HCT116 (cell line): ENCODE measurements around the gene PRXL2C. TPM values are rescaled to one million over a fixed set of nuclear protein-coding genes. Genes with fewer than 3 reads are reported as not detected.

ENCODE experiments used
- ATAC-seq: fragments of 200-7000 bp; cut with Tn5 transposase; 2 replicates; pipeline ENCODE4 v1.9.1; 2020; ENCODE audit warnings: mild to moderate bottlenecking, moderate library complexity
- BruUV-seq: library from RNA; stranded (reverse); fragments of 400-500 nt; replicated peaks from 2 replicates; lab custom pipeline; 2021; lab: Mats Ljungman, UMichigan
- CTCF ChIA-PET: fragments of 300-600 bp; sonication (Branson Sonifier 250); formaldehyde crosslinking; loops from one replicate; lab custom pipeline; 2021; ENCODE audit warnings: antibody characterized with exemption; lab: Charles Lee
- POLR2A ChIA-PET: fragments of 300-600, 350-600 bp; sonication (Branson Sonifier 250); formaldehyde crosslinking; loops from one replicate; lab custom pipeline; 2021; ENCODE audit warnings: antibody characterized with exemption; lab: Charles Lee
- RAD21 ChIA-PET, 2 experiments: fragments of 300-600 bp; sonication (Branson Sonifier 250); formaldehyde crosslinking; loops; one replicate each; lab custom pipeline; 2023; ENCODE audit warnings: low total read pairs in 2 of 2; ENCODE audit not compliant: uncharacterized antibody in 2 of 2, unreplicated experiment in 2 of 2, low non-redundant PET in 1 of 2; lab: Charles Lee
- DNase-seq: peaks from one replicate; pipeline ENCODE4 v3.0.0-alpha.2; 2010; ENCODE audit warnings: low read depth, low spot score
- H2AFZ ChIP-seq: fragments of 200-600 bp; shearing (Covaris generic), sonication (generic); 2 replicates; pipeline ENCODE4 v1.6.1; 2017; ENCODE audit warnings: low read depth, mixed run types, mixed read lengths, antibody characterized with exemption, low read length; ENCODE audit not compliant: poor library complexity, severe bottlenecking
- H3K27ac ChIP-seq: 2 replicates; pipeline ENCODE4 v1.5.1; 2012; ENCODE audit warnings: low read depth, low read length
- H3K27me3 ChIP-seq: fragments of 200-600 bp; sonication (generic); 2 replicates; pipeline ENCODE4 v1.6.1; 2016; ENCODE audit warnings: mixed run types, low read length, mixed read lengths; ENCODE audit not compliant: insufficient read depth
- H3K36me3 ChIP-seq, 2 experiments: fragments of 200-500 bp in 1 of 2; fragments of 200-600 bp in 1 of 2; sonication (Bioruptor generic) in 1 of 2; sonication (generic) in 1 of 2; 2 replicates each; pipeline versions ENCODE4 v1.5.1 to v1.6.1; 2014 to 2016; ENCODE audit warnings: low read length in 2 of 2, inconsistent platforms in 1 of 2, mixed read lengths in 1 of 2, mixed run types in 1 of 2; ENCODE audit not compliant: insufficient read depth in 2 of 2, control insufficient read depth in 1 of 2
- H3K4me1 ChIP-seq, 2 experiments: fragments of 200-600 bp in 1 of 2; sonication (generic) in 1 of 2; 2 replicates each; pipeline versions ENCODE4 v1.5.1 to v1.6.1; 2012 to 2017; ENCODE audit warnings: low read length in 2 of 2, inconsistent platforms in 1 of 2, mild to moderate bottlenecking in 1 of 2, mixed read lengths in 1 of 2, mixed run types in 1 of 2, moderate library complexity in 1 of 2; ENCODE audit not compliant: insufficient read depth in 2 of 2, control insufficient read depth in 1 of 2
- H3K4me2 ChIP-seq: fragments of 200-600 bp; sonication (generic); 2 replicates; pipeline ENCODE4 v1.6.1; 2017; ENCODE audit warnings: mixed run types, low read length, mixed read lengths
- H3K4me3 ChIP-seq, 2 experiments: fragments of 200-600 bp in 1 of 2; sonication (generic) in 1 of 2; replicated peaks in 1 of 2; 2 replicates each; pipeline ENCODE4 v1.5.1; 2011 to 2016; ENCODE audit warnings: low read length in 2 of 2, control low read depth in 1 of 2, low read depth in 1 of 2, mild to moderate bottlenecking in 1 of 2, mixed read lengths in 1 of 2, mixed run types in 1 of 2
- H3K79me2 ChIP-seq: fragments of 200-600 bp; sonication (generic); 2 replicates; pipeline ENCODE4 v1.6.1; 2017; ENCODE audit warnings: mild to moderate bottlenecking, mixed run types, low read length, moderate library complexity, mixed read lengths; ENCODE audit not compliant: insufficient read depth
- H3K9ac ChIP-seq: fragments of 200-600 bp; sonication (generic); 2 replicates; pipeline ENCODE4 v1.6.1; 2016; ENCODE audit warnings: low read length, mixed read lengths
- H3K9me2 ChIP-seq: fragments of 200-600 bp; sonication (generic), shearing (Covaris generic); 2 replicates; pipeline ENCODE4 v1.6.1; 2017; ENCODE audit warnings: mixed run types, mild to moderate bottlenecking, moderate library complexity; ENCODE audit not compliant: insufficient read depth
- H3K9me3 ChIP-seq, 2 experiments: fragments of 200-500 bp in 1 of 2; fragments of 200-600 bp in 1 of 2; sonication (Bioruptor generic) in 1 of 2; sonication (generic) in 1 of 2; 2 replicates each; pipeline ENCODE4 v1.6.1; 2014 to 2017; ENCODE audit warnings: low read length in 2 of 2, mixed read lengths in 2 of 2, inconsistent platforms in 1 of 2, low read depth in 1 of 2, mild to moderate bottlenecking in 1 of 2, mixed run types in 1 of 2, moderate library complexity in 1 of 2; ENCODE audit not compliant: control insufficient read depth in 1 of 2, insufficient read depth in 1 of 2
- H4K20me1 ChIP-seq: fragments of 200-600 bp; sonication (generic), shearing (Covaris generic); 2 replicates; pipeline ENCODE4 v1.6.1; 2017; ENCODE audit warnings: mixed run types, mild to moderate bottlenecking, moderate library complexity; ENCODE audit not compliant: insufficient read depth
- ATF3 ChIP-seq: IDR thresholded peaks from 2 replicates; pipeline ENCODE4 v1.6.1; 2012
- CEBPB ChIP-seq: IDR thresholded peaks from 2 replicates; pipeline ENCODE4 v1.6.1; 2012; ENCODE audit warnings: low read depth
- EGR1 ChIP-seq: IDR thresholded peaks from 2 replicates; pipeline ENCODE4 v1.6.1; 2012; ENCODE audit warnings: low read depth
- EZH2 ChIP-seq: fragments of 200-600 bp; sonication (generic); IDR thresholded peaks from 2 replicates; pipeline ENCODE4 v1.6.1; 2017; ENCODE audit warnings: antibody characterized with exemption, mixed run types
- POLR2A ChIP-seq: IDR thresholded peaks from 2 replicates; pipeline ENCODE4 v1.7.0; 2011; ENCODE audit warnings: borderline replicate concordance; ENCODE audit not compliant: insufficient read depth, insufficient read length; ENCODE audit errors: extremely low read depth
- POLR2AphosphoS5 ChIP-seq: IDR thresholded peaks from 2 replicates; pipeline ENCODE4 v1.6.1; 2011; ENCODE audit warnings: mild to moderate bottlenecking, low read depth, low read length, moderate library complexity
- SIN3A ChIP-seq: IDR thresholded peaks from 2 replicates; pipeline ENCODE4 v1.6.1; 2012; ENCODE audit warnings: low read depth
- SP1 ChIP-seq: IDR thresholded peaks from 2 replicates; pipeline ENCODE4 v1.6.1; 2012; ENCODE audit warnings: low read depth
- SRF ChIP-seq: IDR thresholded peaks from 2 replicates; pipeline ENCODE4 v1.6.1; 2012; ENCODE audit warnings: low read depth
- YY1 ChIP-seq: IDR thresholded peaks from 2 replicates; pipeline ENCODE4 v1.6.1; 2011; ENCODE audit warnings: low read length, low read depth, moderate library complexity, mild to moderate bottlenecking; ENCODE audit not compliant: insufficient replicate concordance; ENCODE audit errors: extremely low read depth
- ZBTB33 ChIP-seq: IDR thresholded peaks from 2 replicates; pipeline ENCODE4 v1.6.1; 2011; ENCODE audit warnings: mild to moderate bottlenecking, low read length, moderate library complexity; ENCODE audit not compliant: insufficient replicate concordance; ENCODE audit errors: extremely low read depth
- ZFX ChIP-seq: fragments of 450-650 bp; IDR thresholded peaks from 2 replicates; pipeline ENCODE4 v1.6.1; 2017
- ZNF274 ChIP-seq: fragments of 200-500 bp; sonication (Bioruptor generic); IDR thresholded peaks from 2 replicates; pipeline ENCODE4 v1.6.1; 2014; ENCODE audit warnings: mild to moderate bottlenecking, low read depth, low read length, inconsistent platforms
- intact Hi-C: fragments of 100-400 bp; cut with micrococcal nuclease; formaldehyde crosslinking; loops from 2 replicates; pipeline ENCODE4 v1.10.0; 2022
- total RNA-seq: library from RNA; stranded (reverse); gene quantifications from one replicate; pipeline ENCODE4 v1.2.1, GENCODE V29; 2021; ENCODE audit not compliant: unreplicated experiment

The PRXL2C gene
- total RNA-seq, 1 experiment from 2014 or later, result 10.4 TPM

- peak overlapping the region; percentile 73; the same call in 1 of the 2 replicates for H3K27ac ChIP-seq
- H3K9me2 ChIP-seq, result no peaks in the 10 kb centered on the region
- intact Hi-C loops, result no loop called here
- H4K20me1 ChIP-seq, result no peaks in the 10 kb centered on the region
- TF ChIP-seq EZH2 (no peak), ZFX (peak; percentile 40; the same call in 1 of the 2 replicates), YY1 (no peak), ZBTB33 (no peak)
- no peaks in the 10 kb centered on the region for H3K36me3 ChIP-seq
- H3K4me2 ChIP-seq, result peak overlapping the region; percentile 98
- DNase-seq (no peak), ATAC-seq (peak; percentile 13; the same call in 1 of the 2 replicates)
- H3K27me3 ChIP-seq, result no peaks in the 10 kb centered on the region
- H2AFZ ChIP-seq, result no peak overlapping the region
- H3K9ac ChIP-seq, result peak overlapping the region; percentile 71
- CTCF ChIA-PET, result no interaction called here
- H3K4me1 ChIP-seq, result peaks cover 11 to 30% of the 10 kb centered on the region in 2 experiments; a peak in 3 of 4 replicates
- RAD21 ChIA-PET, result no interaction called here
- H3K4me3 ChIP-seq, result peak overlapping the region; percentile 57 to 75
- no peaks in the 10 kb centered on the region for H3K9me3 ChIP-seq
- BruUV-seq, result no TSS peak
- peaks cover 45% of the 10 kb centered on the region for H3K79me2 ChIP-seq
- POLR2A ChIA-PET, result no interaction called here
Observed at GRCh38 chr9:96619124-96619465, 36.0 kb downstream of the PRXL2C start.

- H2AFZ ChIP-seq, result no peak overlapping the region
- no TSS peak for BruUV-seq
- peaks cover 51% of the 10 kb centered on the region for H3K79me2 ChIP-seq
Observed at GRCh38 chr9:96618209-96619123, 36.7 kb downstream of the PRXL2C start.

More at GRCh38 chr9:96618209-96619123, 36.7 kb downstream of the PRXL2C start:
- Histone ChIP-seq H3K4me1 (peaks cover 11 to 30% of the 10 kb centered on the region in 2 experiments; a peak in 3 of 4 replicates), H3K9me3 (no peaks in the 10 kb centered on the region), H4K20me1 (no peaks in the 10 kb centered on the region), H3K4me3 (peak overlapping the region; percentile 57 to 75), H3K27ac (peak overlapping the region; percentile 73; the same call in 1 of the 2 replicates), H3K9ac (peak overlapping the region; percentile 71), H3K27me3 (no peaks in the 10 kb centered on the region), H3K4me2 (peak overlapping the region; percentile 98), H3K9me2 (no peaks in the 10 kb centered on the region), H3K36me3 (no peaks in the 10 kb centered on the region)
- RAD21 ChIA-PET, result no interaction called here
- CTCF ChIA-PET, result no interaction called here
- DNase-seq, result no peak
- POLR2A ChIA-PET, result no interaction called here
- intact Hi-C loops, result no loop called here
- TF ChIP-seq ZNF274 (no peak), POLR2AphosphoS5 (no peak), EGR1 (no peak), POLR2A (no peak), CEBPB (no peak), SRF (no peak), SIN3A (no peak), SP1 (no peak), YY1 (no peak), ATF3 (no peak)
- ATAC-seq, result peak; percentile 28
